GM11168 (cell line): ENCODE results near the gene SAXO1.

Experiments used
- in situ Hi-C: fragments of 300-500 bp; cut with MboI; formaldehyde crosslinking; loops from one replicate; pipeline ENCODE4 v1.12.0; 2022; ENCODE audit warnings: low sequenced_read_pairs; ENCODE audit not compliant: unreplicated experiment

SAXO1 gene

GRCh38 chr9:18922161-18922885, 110.7 kb downstream of the SAXO1 start:
- in situ Hi-C loops, result loop anchor here (5.0 kb wide), 1 partner anchor 50 kb away; no protein-coding TSS in a partner anchor

DNA sequence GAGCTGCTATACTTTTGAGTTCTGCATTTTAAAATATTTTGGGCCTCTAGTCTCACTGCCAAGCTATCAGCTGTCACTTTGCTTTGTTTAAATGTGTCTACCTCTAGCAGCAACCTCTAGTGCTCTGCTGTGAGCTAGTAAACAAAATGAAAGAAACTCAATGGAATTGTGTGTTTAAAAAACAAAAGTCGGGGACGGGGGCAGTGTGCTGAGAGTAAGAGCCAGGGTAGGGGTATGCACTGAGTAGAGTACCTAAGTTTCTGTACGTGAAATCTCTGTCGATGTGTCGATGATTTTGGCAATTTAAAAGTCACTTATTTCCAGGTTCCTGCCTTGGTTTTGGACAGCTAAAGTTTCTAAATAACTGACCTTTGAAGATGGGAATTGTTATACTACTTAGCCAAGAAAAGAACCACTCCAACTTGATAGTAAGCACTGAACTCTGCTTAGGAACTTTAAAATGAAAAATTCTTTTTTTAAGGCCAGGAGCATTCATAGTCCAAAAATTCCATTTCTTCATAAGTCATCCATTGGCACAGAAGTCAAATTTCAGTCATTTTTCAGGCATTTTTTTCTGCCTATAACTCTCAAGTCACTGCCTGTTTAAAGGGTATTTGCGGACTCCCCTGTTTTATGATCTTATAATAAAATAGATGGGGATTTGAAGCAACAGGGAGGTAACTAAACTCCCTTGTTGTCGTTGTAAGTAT, 111.5 kb downstream of the SAXO1 start:
- in situ Hi-C loops, result loop anchor here (5.0 kb wide), 1 partner anchor 49 kb away; no protein-coding TSS in a partner anchor

DNA sequence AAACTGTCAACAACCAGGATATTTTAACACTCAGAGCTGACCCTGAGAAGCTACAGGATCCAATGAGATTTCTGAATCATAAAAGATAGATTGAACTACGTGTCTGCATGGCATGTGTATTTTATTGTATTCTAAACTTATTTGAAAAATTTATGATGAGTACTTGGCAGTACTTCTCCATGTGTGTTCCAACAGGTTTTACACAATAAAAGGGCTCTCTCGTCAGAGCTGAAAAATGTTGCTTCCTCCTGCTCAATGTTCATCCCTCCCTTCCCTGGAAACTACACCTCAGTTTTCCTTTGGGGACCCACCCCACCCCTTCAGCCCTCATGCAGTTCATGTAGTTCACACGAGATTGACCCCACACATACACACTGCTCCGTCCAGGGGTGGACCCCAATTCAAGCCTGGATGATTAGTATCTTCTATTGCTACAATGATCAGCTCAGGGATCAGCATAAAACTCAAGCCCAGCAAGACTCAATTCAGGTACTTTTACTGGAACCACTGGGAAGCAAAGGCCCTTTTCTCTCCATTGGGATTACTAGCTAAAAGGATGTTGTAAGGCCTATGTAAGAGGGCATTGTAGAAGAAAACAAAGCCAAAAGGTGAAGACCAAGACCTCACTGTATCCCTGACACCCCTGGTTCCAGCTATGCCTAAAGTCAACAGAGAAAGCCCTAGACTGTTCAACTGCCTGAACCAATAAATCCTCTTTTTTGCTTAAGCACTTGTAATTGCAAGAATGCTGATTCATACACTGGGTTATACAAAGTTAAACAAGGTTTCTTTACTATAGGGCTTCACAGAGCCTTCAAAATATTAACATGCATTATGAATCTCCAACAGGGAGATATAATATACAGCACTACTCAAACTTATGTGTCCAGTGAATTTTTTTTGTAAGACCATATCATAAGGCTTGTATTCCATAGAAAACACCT, 112.6 kb downstream of the SAXO1 start:
- in situ Hi-C loops, result loop anchor here (5.0 kb wide), 1 partner anchor 48 kb away; no protein-coding TSS in a partner anchor

- in situ Hi-C loops, result no loop called here
These were observed 121.2 kb downstream of the SAXO1 start for GRCh38 chr9:18911714-18912342.

DNA sequence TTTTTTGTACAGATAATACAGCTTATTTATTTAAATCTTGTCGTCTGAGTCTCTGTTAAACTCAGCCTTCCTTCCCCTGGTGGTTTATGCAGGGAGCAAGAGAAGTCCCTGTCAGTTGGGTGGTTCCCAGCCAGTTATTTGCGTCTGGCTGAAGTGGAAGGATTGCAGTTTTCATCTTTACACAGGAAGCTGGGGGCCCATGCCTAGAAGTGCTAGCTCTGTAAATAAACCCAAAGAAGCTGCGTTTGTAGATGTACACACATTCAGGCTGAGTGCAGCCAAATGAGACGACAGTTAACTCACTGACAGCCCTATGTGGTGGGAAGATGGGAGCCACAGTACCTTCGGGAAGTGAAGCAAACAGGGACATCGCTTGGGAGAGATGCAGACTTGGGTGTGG, 122.1 kb downstream of the SAXO1 start:
- in situ Hi-C loops, result no loop called here

GRCh38 chr9:18910435-18910834, 122.6 kb downstream of the SAXO1 start:
- in situ Hi-C loops, result no loop called here

DNA sequence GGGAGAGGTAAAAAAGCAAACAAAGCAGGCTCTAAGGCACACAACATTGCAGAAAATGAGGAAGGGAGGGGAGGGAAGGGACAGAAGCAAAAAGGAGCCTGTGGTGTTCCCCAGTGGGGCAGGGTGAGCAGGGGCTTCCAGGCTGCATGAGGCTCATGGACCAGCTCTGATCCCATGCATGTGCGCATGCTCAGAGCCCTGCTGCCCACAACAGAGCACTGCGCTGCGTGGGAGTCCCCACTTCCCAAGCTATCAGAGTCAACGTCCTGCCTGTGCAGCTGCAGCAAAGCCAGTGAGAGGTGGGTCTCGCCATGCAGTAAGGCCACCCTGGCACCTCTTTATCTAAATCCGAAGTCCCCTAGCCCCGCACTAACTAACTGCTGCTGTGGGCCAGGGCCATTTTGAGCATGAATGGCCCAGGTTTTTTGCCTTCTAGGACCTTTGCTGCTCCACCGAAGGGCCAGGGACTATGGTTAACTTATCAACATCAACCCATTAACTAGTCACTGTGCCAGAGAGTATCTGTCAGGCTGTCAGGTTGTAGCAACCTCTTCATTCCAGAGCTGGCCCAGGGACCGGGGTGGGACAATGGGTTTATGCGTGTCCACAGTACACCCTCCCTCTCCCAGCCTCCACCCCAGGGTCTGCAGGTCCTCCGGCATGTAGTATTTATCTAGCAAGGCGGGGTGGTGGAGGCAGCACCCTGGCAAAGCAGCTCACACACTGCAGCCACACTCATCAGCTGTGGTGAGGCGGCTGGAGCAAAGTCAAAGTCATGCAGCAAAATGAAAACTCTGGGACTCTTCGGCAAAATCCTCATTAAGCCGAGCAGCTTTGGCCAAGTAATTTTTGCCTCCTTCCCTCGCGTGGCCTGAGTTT, 123.6 kb downstream of the SAXO1 start:
- in situ Hi-C loops, result no loop called here

DNA sequence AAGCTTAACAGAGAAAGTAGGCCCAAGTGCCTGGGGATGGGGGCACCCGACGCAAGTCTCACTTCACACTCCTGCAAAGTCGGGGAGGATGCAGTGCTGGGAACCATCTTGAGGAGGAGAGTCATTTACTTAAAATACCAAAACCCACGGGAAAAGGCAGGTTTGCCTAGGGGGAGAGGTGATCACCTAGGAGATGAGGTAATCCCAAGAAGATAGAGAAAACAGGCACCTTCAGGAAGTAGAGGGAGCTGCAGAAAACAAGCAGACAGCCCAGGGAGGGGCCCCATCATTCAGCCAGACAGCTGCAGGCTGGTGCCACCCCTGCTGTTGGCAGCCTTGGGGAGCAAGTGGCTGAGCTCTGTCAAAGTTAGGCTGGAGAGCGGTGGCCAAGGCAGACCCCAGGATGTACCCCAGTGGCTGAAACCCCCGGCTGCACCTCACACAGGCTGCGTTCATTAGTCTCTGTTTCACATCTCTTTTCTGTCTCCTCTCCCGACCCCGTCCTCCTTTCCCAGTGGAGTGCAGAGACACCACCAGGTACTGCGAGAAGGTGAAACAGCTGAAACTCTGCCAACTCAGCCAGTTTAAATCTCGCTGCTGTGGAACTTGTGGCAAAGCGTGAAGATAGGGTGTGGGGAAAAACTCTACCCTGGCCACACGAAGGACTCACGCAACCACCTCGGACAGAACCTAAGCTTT, 124.9 kb downstream of the SAXO1 start:
- in situ Hi-C loops, result no loop called here

DNA sequence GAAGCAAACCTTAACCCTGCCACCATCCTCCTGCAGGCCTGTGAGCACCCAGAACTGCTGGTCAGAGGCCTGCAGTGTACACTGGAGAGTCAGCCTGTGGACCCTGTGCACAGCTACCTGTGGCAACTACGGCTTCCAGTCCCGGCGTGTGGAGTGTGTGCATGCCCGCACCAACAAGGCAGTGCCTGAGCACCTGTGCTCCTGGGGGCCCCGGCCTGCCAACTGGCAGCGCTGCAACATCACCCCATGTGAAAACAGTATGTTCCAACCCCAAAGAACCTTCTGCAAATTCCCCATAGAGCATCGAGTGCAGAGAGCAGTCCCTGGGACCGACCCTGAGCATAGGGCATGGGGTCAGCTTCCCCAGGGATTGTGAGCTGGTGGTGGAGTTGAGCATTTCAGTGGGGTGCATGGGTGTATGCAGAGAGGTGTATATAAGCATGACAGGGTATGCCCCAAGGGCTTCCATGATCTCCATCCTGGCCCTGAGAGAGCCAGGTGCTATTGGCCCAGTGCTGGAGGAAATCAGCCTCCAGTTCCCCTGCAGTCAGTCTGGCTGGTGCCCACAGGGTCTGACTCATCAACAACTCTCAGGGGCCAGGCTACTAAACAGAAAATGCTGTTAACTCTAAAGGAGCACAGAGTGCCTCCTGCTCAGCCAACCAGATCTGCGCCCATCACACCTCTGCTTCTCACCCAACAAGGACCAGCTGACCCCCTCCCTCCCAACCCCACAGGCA, 126.2 kb downstream of the SAXO1 start:
- in situ Hi-C loops, result no loop called here

- in situ Hi-C loops, result no loop called here
These were observed 127.0 kb downstream of the SAXO1 start for GRCh38 chr9:18905883-18906629.

GRCh38 chr9:18905028-18905882, 127.8 kb downstream of the SAXO1 start:
- in situ Hi-C loops, result no loop called here

GRCh38 chr9:18903450-18903849, 129.6 kb downstream of the SAXO1 start:
- in situ Hi-C loops, result no loop called here

DNA sequence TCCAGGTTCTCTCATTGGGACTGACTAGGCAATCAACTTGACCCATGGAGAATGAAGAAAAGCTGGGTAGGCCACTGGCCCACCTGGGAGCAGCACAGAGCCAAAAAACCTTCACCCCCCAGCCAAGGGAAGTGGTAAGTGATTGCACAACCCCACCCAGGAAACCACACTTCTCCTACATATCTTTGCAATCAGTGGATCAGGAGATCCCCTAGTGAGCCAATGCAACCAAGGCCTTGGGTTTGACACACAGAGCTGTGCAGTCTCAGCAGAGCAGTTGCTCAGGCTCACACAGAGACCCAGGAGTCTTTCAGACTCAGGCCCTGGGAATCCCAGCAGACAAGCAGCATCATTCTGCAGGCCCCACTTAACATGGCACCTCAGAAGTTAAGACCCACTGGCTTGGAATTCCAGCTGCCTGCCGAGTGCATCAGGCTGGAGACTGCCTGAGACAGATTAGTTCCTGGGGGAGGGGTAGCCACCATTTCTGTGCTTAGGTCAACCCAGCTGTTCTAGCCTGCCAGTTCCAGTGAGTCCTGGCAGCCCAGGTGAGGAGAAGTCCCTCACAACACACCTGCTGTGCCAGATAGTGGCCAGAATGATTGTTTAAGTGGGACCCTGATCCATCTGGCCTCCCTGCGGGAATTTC, 136.4 kb downstream of the SAXO1 start:
- in situ Hi-C loops, result no loop called here

DNA sequence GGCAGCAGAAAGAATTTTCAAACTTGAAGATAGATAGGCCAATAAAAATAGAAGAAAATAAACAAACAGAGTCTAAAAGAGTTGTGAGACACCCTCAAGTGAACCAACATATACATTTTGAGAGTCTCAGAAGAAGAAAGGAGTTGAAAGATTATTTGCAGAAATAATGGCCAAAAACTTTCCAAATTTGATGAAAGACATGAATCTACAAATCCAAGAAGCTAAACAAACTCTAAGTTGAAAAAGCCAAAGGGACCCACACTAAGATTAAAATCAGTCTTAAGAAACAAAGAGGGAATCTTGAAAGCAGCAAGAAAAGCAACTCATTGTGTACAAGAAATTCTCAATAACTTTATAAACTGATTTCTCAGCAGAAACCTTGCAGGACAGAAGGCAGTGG, 137.0 kb downstream of the SAXO1 start:
- in situ Hi-C loops, result no loop called here

DNA sequence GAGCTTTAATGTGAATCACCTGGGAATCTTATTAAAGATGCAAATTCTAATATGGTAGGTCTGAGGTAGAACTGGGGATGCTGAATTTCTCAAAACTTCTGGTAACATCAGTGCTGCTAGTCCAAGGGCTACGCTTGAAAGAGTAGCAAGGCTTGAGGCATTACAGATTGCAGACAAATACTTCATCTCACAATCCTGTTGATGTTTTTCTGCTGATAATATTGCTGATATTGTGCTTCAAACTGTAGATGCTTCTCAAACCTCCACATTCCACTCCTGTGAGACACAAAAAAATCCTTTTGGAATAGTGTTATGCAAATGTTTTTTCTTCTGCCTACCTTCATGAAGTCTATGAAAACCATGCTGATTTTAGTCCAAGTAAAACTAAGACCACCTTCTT, 139.5 kb downstream of the SAXO1 start:
- in situ Hi-C loops, result no loop called here

- in situ Hi-C loops, result no loop called here
These were observed 140.0 kb downstream of the SAXO1 start for GRCh38 chr9:18893046-18893445.
